Osteoblast (primary cell): Measurements from ENCODE around the gene CLECL1. TPM values are rescaled to one million over a fixed set of nuclear protein-coding genes. Genes with fewer than 3 reads are reported as not detected.

Experiments
- DNase-seq: peaks from one replicate; pipeline ENCODE4 v3.0.0; 2011; ENCODE audit warnings: low spot score, mixed read lengths; ENCODE audit not compliant: insufficient read length; ENCODE audit errors: missing footprints
- H2AFZ ChIP-seq: 2 replicates; pipeline ENCODE4 v1.6.0; 2011; ENCODE audit warnings: mild to moderate bottlenecking, low read length
- H3K27ac ChIP-seq: 2 replicates; pipeline ENCODE4 v1.5.1; 2011; ENCODE audit warnings: mild to moderate bottlenecking, low read depth, low read length, moderate library complexity
- H3K27me3 ChIP-seq: 2 replicates; pipeline ENCODE4 v1.6.0; 2012; ENCODE audit warnings: mild to moderate bottlenecking, control low read depth, inconsistent platforms, low read length, moderate library complexity; ENCODE audit not compliant: insufficient read depth
- H3K36me3 ChIP-seq: 2 replicates; pipeline ENCODE4 v1.5.1; 2011; ENCODE audit warnings: mild to moderate bottlenecking, low read length, control low read depth, moderate library complexity; ENCODE audit not compliant: insufficient read depth
- H3K4me1 ChIP-seq: 2 replicates; pipeline ENCODE4 v1.5.1; 2011; ENCODE audit warnings: mild to moderate bottlenecking, low read length, control low read depth, moderate library complexity; ENCODE audit not compliant: insufficient read depth
- H3K4me2 ChIP-seq: 2 replicates; pipeline ENCODE4 v1.6.0; 2011; ENCODE audit warnings: mild to moderate bottlenecking, low read length; ENCODE audit not compliant: insufficient read depth
- H3K4me3 ChIP-seq: fragments of 200-600 bp; sonication (generic); 3 replicates; pipeline ENCODE4 v1.5.1; 2012; ENCODE audit warnings: mild to moderate bottlenecking, low read length, inconsistent platforms; ENCODE audit not compliant: insufficient read depth
- H3K79me2 ChIP-seq: 2 replicates; pipeline ENCODE4 v1.6.0; 2012; ENCODE audit warnings: mild to moderate bottlenecking, low read length, control low read depth, inconsistent platforms; ENCODE audit not compliant: insufficient read depth
- H3K9me3 ChIP-seq: 2 replicates; pipeline ENCODE4 v1.5.1; 2011; ENCODE audit warnings: low read depth, low read length, control low read depth
- H4K20me1 ChIP-seq: 2 replicates; pipeline ENCODE4 v1.6.0; 2012; ENCODE audit warnings: mild to moderate bottlenecking, low read length, control low read depth; ENCODE audit not compliant: insufficient read depth
- CTCF ChIP-seq: IDR thresholded peaks from 2 replicates; pipeline ENCODE4 v1.5.1; 2011; ENCODE audit warnings: mild to moderate bottlenecking, low read depth, low read length, moderate library complexity; ENCODE audit errors: extremely low read depth
- total RNA-seq: library from RNA; depleted of rRNA; stranded (reverse); fragments of >200 nt; gene quantifications from 2 replicates; pipeline ENCODE4 v1.2.3, GENCODE V29; 2012

The CLECL1 gene
- total RNA-seq, 1 donor, result not detected

GRCh38 chr12:9760699-9761418 is 28.0 kb upstream of the CLECL1 start, which contains the start of gene CD69:
Gene CD69, minus strand, starts transcription at chr12:9760901. Its CDS starts 81 bp downstream, at chr12:9760820.
- no peaks in the 10 kb centered on the region for H3K9me3 ChIP-seq
- no peak for TF ChIP-seq CTCF
- no peaks in the 10 kb centered on the region for H3K4me1 ChIP-seq
- DNase-seq, result peak; percentile 9
- no peak within 1 kb of the TSS for H3K4me2 ChIP-seq
- H3K27ac ChIP-seq, result no peak within 1 kb of the TSS
- H4K20me1 ChIP-seq, result no peaks in the 10 kb centered on the region
- no peaks in the 10 kb centered on the region for H3K79me2 ChIP-seq
- H3K36me3 ChIP-seq, result no peaks in the 10 kb centered on the region
- no peak within 1 kb of the TSS for H2AFZ ChIP-seq
- no peaks in the 10 kb centered on the region for H3K27me3 ChIP-seq
- H3K4me3 ChIP-seq, result no peak within 1 kb of the TSS

- no peak for DNase-seq
- no peak overlapping the region for H3K4me2 ChIP-seq
- TF ChIP-seq CTCF, result no peak
- no peaks in the 10 kb centered on the region for H4K20me1 ChIP-seq
- no peaks in the 10 kb centered on the region for H3K79me2 ChIP-seq
- H2AFZ ChIP-seq, result no peak overlapping the region
- no peaks in the 10 kb centered on the region for H3K27me3 ChIP-seq
- no peaks in the 10 kb centered on the region for H3K9me3 ChIP-seq
- H3K4me1 ChIP-seq, result no peaks in the 10 kb centered on the region
- no peaks in the 10 kb centered on the region for H3K36me3 ChIP-seq
- no peak overlapping the region for H3K27ac ChIP-seq
- no peak overlapping the region for H3K4me3 ChIP-seq
Measured at GRCh38 chr12:9760120-9760519, 27.2 kb upstream of the CLECL1 start.

GRCh38 chr12:9759694-9760093 is 26.8 kb upstream of the CLECL1 start:
- H3K27me3 ChIP-seq, result no peaks in the 10 kb centered on the region
- H3K4me2 ChIP-seq, result no peak overlapping the region
- H3K79me2 ChIP-seq, result no peaks in the 10 kb centered on the region
- no peaks in the 10 kb centered on the region for H3K9me3 ChIP-seq
- no peaks in the 10 kb centered on the region for H4K20me1 ChIP-seq
- H3K27ac ChIP-seq, result no peak overlapping the region
- no peak overlapping the region for H3K4me3 ChIP-seq
- no peak for DNase-seq
- no peak for TF ChIP-seq CTCF
- no peaks in the 10 kb centered on the region for H3K36me3 ChIP-seq
- no peak overlapping the region for H2AFZ ChIP-seq
- no peaks in the 10 kb centered on the region for H3K4me1 ChIP-seq

- H3K27me3 ChIP-seq, result no peaks in the 10 kb centered on the region
- H3K36me3 ChIP-seq, result no peaks in the 10 kb centered on the region
- no peak for DNase-seq
- no peak overlapping the region for H3K4me2 ChIP-seq
- no peak overlapping the region for H3K27ac ChIP-seq
- H4K20me1 ChIP-seq, result no peaks in the 10 kb centered on the region
- H3K9me3 ChIP-seq, result no peaks in the 10 kb centered on the region
- TF ChIP-seq CTCF, result no peak
- H2AFZ ChIP-seq, result no peak overlapping the region
- H3K4me1 ChIP-seq, result no peaks in the 10 kb centered on the region
- no peak overlapping the region for H3K4me3 ChIP-seq
- H3K79me2 ChIP-seq, result no peaks in the 10 kb centered on the region
Measured at GRCh38 chr12:9758119-9758518, 25.2 kb upstream of the CLECL1 start.
